Measurements from ENCODE around the gene AOC2. TPM values are rescaled to one million over a fixed set of nuclear protein-coding genes. Genes with fewer than 3 reads are reported as not detected.

The AOC2 gene
- total and polyA plus RNA-seq, 2 of the 13 experiments (the other 11 are each of a cell fraction or from before 2014, with no cell fraction given) = 1.2 to 3.3 TPM

- TF ChIP-seq HBP1 (CRISPR knock-in tag; IDR thresholded peaks at IDR 0.05; ENCODE audit: low read depth) (no peak), ZIK1 (CRISPR knock-in tag; IDR thresholded peaks at IDR 0.05; ENCODE audit: borderline replicate concordance, low read depth) (peak; percentile 51; the same call in 1 of the 2 replicates), AGO2 (optimal IDR thresholded peaks at IDR 0.05; ENCODE audit: low read depth, low read length) (no peak), SNRNP70 (IDR thresholded peaks at IDR 0.05; ENCODE audit: low read depth, low read length) (no peak), ZNF577 (CRISPR knock-in tag; IDR thresholded peaks at IDR 0.05; ENCODE audit: borderline replicate concordance, low read depth) (no peak), ZNF607 (CRISPR knock-in tag; IDR thresholded peaks at IDR 0.05; ENCODE audit: borderline replicate concordance) (peak; percentile 50; the same call in 1 of the 2 replicates), SAFB2 (CRISPR knock-in tag; IDR thresholded peaks at IDR 0.05; ENCODE audit: borderline replicate concordance, low read depth) (no peak; the same call in 1 of the 2 replicates), ZNF337 (CRISPR knock-in tag; IDR thresholded peaks at IDR 0.05; ENCODE audit: borderline replicate concordance, low read depth) (no peak), ZNF597 (CRISPR knock-in tag; IDR thresholded peaks at IDR 0.05) (no peak), NFE2L2 (IDR thresholded peaks at IDR 0.05; ENCODE audit: low read length) (no peak), KDM3A (CRISPR knock-in tag; IDR thresholded peaks at IDR 0.05; ENCODE audit: low read depth) (no peak), PBX2 (CRISPR knock-in tag; IDR thresholded peaks at IDR 0.05) (no peak; the same call in 1 of the 2 replicates), JUN (CRISPR knock-in tag; IDR thresholded peaks at IDR 0.05) (no peak), ZNF562 (CRISPR knock-in tag; IDR thresholded peaks at IDR 0.05; ENCODE audit: borderline replicate concordance) (no peak), SNAPC5 (CRISPR knock-in tag; IDR thresholded peaks at IDR 0.05; ENCODE audit: borderline replicate concordance) (no peak), FOXP4 (CRISPR knock-in tag; IDR thresholded peaks at IDR 0.05) (peak; percentile 65; the same call in 1 of the 2 replicates), PHF5A (CRISPR knock-in tag; IDR thresholded peaks at IDR 0.05; ENCODE audit: low read depth, unreplicated experiment) (peak; percentile 37), PLRG1 (conservative IDR thresholded peaks at IDR 0.05) (no peak), ZNF296 (CRISPR knock-in tag; conservative IDR thresholded peaks at IDR 0.05) (no peak), SCMH1 (CRISPR knock-in tag; IDR thresholded peaks at IDR 0.05; ENCODE audit: borderline replicate concordance) (no peak), E2F2 (CRISPR knock-in tag; IDR thresholded peaks at IDR 0.05; ENCODE audit: borderline replicate concordance) (no peak), RNF2 (conservative IDR thresholded peaks at IDR 0.05; ENCODE audit: low read depth) (no peak), STAG1 (CRISPR knock-in tag; IDR thresholded peaks at IDR 0.05) (no peak), HOXA3 (CRISPR knock-in tag; IDR thresholded peaks at IDR 0.05) (peak; percentile 58; the same call in 1 of the 2 replicates), ZNF713 (CRISPR knock-in tag; IDR thresholded peaks at IDR 0.05) (no peak)
Observed at GRCh38 chr17:42865638-42866094, 21.3 kb downstream of the AOC2 start (continued).

All from HepG2 (cell line).